Activated T-cell treated with anti-CD3 and anti-CD28 coated beads, Interleukin-2, amount 50 U/mL, for 72 hours (primary cell): Measurements from ENCODE around the gene ZG16. TPM values are rescaled to one million over a fixed set of nuclear protein-coding genes. Genes with fewer than 3 reads are reported as not detected.
A peak's percentile ranks its signal among the peaks of the same experiment; 100 is the strongest.
"Not testable (repeated sequence)": the region's sequence is repeated elsewhere in the genome, so short reads cannot be mapped to it uniquely, and the experiment has no call there.

Experiments used
- ATAC-seq, 2 donors: fragments of 150-1000 bp; cut with Tn5 transposase; replicated peaks in 1 of 2; 2 replicates each; pipeline ENCODE4 v1.10.0; 2021; ENCODE audit warnings: moderate library complexity in 2 of 2, mild to moderate bottlenecking in 1 of 2
- DNase-seq, 2 donors: peaks; one replicate each; pipeline ENCODE4 v3.0.0; 2021 to 2022; ENCODE audit warnings: mixed read lengths in 1 of 2
- H3K27ac Mint-ChIP-seq: one replicate; pipeline ENCODE4 v1.8.0; 2022; ENCODE audit warnings: mild to moderate bottlenecking, moderate library complexity, mixed read lengths
- H3K27me3 Mint-ChIP-seq: one replicate; pipeline ENCODE4 v1.8.0; 2022; ENCODE audit warnings: low read depth, mixed read lengths
- H3K36me3 Mint-ChIP-seq, 2 donors: one replicate each; pipeline ENCODE4 v1.8.0; 2022; ENCODE audit warnings: mixed read lengths in 2 of 2, mild to moderate bottlenecking in 1 of 2; ENCODE audit not compliant: insufficient read depth in 2 of 2
- H3K4me1 Mint-ChIP-seq: one replicate; pipeline ENCODE4 v1.8.0; 2022; ENCODE audit warnings: low read depth, mixed read lengths
- H3K4me3 Mint-ChIP-seq, 2 donors: one replicate each; pipeline ENCODE4 v1.8.0; 2022; ENCODE audit warnings: mild to moderate bottlenecking in 2 of 2, mixed read lengths in 2 of 2, moderate library complexity in 2 of 2
- H3K9me3 Mint-ChIP-seq, 2 donors: one replicate each; pipeline ENCODE4 v1.8.0; 2022; ENCODE audit warnings: mixed read lengths in 2 of 2
- total RNA-seq, 2 donors: library from RNA; stranded (reverse); gene quantifications; one replicate each; pipeline ENCODE4 v1.2.3, GENCODE V29; 2022

ZG16 gene, protein sequence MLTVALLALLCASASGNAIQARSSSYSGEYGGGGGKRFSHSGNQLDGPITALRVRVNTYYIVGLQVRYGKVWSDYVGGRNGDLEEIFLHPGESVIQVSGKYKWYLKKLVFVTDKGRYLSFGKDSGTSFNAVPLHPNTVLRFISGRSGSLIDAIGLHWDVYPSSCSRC
- total RNA-seq: not detected

DNA sequence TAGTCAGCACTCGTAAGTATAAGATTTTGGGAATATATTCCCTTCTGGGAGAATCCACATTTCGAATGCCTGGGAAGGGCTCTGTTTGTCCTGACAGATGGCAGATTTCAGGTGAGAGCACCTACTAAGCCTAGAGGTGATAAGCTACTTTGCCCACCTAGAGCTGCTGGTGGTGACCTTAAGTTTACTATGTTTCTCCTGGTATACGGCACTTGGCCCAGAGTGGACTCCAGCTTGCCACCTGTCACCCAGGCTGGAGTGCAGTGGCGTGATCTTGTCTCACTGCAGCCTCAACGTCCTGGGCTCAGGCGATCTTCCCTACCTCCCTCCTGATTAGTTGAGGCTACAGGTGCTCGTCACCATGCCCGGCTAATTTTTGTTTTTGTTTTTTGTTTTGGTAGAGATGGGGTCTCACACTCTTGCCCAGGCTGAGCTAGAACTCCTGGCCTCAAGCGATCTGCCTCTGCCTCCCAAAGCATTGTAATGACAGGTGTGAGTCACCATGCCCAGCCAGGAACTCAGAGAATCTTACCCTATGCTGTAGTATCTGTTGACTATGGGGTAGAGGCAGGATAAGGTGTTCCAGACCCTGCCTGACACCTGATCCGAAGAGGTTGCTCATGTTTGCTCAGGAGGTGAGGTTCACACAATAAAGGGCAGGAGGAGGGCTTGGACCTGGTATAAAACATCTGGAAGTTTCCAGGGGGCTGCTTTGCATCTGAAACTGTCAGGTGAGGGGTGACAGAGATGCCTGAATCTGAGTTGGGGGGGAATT, at the start of gene ZG16:
Gene ZG16, plus strand, starts transcription at position 681 of the 775 bp plus-strand sequence. CDS start 1,011 bp downstream, outside the sequence.
- Mint-ChIP-seq H3K9me3 (no peaks in the 10 kb centered on the region), H3K27ac (no peak within 1 kb of the TSS), H3K36me3 (no peaks in the 10 kb centered on the region), H3K4me3 (no peak within 1 kb of the TSS), H3K4me1 (peaks cover 4% of the 10 kb centered on the region), H3K27me3 (no peaks in the 10 kb centered on the region)
- no peak for DNase-seq
- no peak for ATAC-seq

DNA sequence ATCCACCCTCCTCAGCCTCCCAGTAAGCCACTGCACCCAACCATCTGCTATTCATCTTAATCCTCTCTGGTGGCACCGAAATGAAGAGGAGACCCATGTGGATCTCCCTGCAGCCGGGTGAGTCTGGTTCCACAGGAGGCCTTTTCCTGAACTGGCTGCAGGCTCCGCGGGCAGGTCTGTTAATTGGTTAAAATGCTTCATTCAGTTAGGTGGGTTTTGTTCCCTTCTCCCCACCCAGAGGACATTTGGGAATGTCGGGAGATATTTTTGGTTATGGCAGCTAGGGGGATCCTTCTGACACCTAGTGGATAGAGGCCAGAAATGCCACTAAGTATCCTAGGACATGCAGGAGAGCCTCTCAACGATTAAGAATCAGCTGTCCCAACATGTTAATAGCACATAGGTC, 48.9 kb upstream of the ZG16 start:
- no peak overlapping the region for H3K27ac Mint-ChIP-seq
- DNase-seq: no peak
- peaks cover 5 to 7% of the 10 kb centered on the region in 2 donors for H3K36me3 Mint-ChIP-seq
- ATAC-seq: no peak
- peaks cover 4% of the 10 kb centered on the region in 2 donors for H3K9me3 Mint-ChIP-seq
- H3K4me3 Mint-ChIP-seq: no peak overlapping the region
- H3K27me3 Mint-ChIP-seq: no peaks in the 10 kb centered on the region
- H3K4me1 Mint-ChIP-seq: peaks cover 35% of the 10 kb centered on the region

DNA sequence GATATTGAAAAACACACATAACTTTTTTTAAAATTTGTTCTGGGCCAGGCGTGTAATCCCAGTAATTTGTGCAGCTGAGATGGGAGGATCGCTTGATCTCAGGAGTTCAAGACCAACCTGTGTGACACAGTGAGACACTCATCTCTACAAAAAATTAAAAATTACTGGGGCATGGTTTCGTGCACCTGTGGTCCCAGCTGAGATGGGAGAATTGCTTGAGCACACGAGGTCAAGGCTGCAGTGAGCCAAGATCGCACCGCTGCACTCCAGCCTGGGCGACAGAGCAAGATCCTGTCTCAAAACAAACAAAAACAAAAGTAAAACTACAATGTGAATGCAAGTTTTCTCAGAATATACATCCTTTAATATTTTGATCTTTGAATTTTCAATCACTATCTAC, 47.4 kb upstream of the ZG16 start:
- H3K27me3 Mint-ChIP-seq: no peaks in the 10 kb centered on the region
- peaks cover 4% of the 10 kb centered on the region in 2 donors for H3K9me3 Mint-ChIP-seq
- H3K4me1 Mint-ChIP-seq: peaks cover 35% of the 10 kb centered on the region
- peaks cover 6 to 7% of the 10 kb centered on the region in 2 donors for H3K36me3 Mint-ChIP-seq
- DNase-seq (no peak), ATAC-seq (no peak)
- no peak overlapping the region for H3K27ac Mint-ChIP-seq
- peak overlapping the region in 1 of 2 donors; percentile 13 for H3K4me3 Mint-ChIP-seq

DNA sequence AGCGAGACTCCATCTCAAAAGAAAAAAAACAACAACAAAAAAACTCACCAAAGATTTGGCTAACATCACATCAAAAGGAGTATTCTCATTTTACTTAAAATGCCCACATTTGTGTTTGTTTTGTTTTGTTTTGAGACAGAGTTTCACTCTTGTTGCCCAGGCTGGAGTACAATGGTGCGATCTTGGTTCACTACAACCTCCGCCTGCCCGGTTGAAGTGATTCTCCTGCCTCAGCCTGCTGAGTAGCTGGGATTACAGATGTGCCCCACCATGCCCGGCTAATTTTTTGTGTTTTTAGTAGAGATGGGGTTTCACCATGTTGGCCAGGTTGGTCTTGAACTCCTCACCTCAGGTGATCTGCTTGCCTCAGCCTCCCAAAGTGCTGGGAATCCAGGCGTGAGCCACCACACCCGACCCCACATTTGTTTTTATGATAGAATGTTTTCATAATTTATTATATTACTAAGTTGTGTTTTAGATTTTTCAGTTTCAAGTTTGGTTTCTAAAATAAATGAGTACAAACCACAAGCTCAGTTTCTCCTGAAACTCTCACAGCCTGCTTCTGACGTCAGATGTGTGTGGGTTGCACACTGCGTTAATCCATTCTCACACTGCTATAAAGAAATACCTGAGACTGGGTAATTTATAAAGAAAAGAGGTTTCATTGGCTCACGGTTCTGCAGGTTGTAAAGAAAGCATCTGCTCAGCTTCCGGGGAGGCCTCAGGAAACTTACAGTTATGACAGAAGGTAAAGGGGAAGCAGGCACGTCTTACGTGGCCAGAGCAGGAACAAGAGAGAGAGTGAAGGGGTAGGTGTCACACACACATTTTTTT, 46.1 kb upstream of the ZG16 start:
- Mint-ChIP-seq H3K4me3 (peak overlapping the region; percentile 45 to 63), H3K4me1 (peaks cover 35% of the 10 kb centered on the region), H3K27ac (peak overlapping the region; percentile 90)
- H3K36me3 Mint-ChIP-seq, H3K9me3 Mint-ChIP-seq, H3K27me3 Mint-ChIP-seq: not testable (repeated sequence)
- DNase-seq: peak; percentile 77 to 83
- peak; percentile 91 for ATAC-seq

DNA sequence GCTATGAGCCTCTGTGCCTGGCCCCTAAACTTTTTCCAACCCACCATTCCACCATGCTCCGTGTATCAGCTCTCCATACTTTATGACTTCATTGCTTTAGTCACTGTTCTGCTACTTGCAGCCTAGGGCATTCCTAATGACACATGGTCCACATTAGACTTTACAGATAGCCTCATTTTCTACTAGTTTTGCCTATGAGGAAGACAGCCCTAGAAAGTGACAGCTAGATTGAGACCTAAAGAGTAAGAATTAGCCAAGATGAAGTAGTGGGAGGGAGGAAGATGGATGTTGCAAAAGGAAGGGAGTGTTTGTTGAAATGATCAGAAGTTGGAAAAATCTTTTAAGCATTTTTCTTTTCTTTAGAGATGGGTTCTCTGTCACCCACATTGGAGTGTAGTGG, 43.3 kb upstream of the ZG16 start:
- Mint-ChIP-seq H3K4me1 (peaks cover 58% of the 10 kb centered on the region), H3K36me3 (peaks cover 7% of the 10 kb centered on the region in 2 donors), H3K27me3 (no peaks in the 10 kb centered on the region), H3K4me3 (no peak overlapping the region), H3K27ac (no peak overlapping the region), H3K9me3 (peaks cover 4% of the 10 kb centered on the region in 2 donors)
- DNase-seq (no peak), ATAC-seq (no peak)

DNA sequence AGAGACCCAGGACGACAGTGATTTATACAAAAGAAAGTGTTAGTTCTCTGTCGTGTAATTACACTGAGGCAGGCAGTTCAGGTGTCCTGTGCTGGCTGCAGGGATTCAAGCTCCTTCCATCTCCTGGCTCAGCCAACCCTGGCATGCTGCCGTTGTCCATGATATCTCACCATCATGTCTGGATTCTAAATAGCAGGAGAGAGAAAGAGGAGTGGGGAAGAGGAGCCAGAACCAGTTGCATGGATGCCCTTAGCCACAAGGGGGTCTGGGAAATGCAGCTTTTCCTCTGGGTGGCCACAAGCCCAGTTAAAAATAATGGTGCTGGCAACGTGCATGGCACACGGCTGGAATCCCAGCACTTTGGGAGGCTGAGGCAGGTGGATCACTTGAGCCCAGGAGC, 41.9 kb upstream of the ZG16 start:
- ATAC-seq (no peak), DNase-seq (no peak)
- H3K9me3 Mint-ChIP-seq: peaks cover 4% of the 10 kb centered on the region in 2 donors
- H3K36me3 Mint-ChIP-seq: peaks cover 7 to 9% of the 10 kb centered on the region in 2 donors
- H3K4me1 Mint-ChIP-seq: peaks cover 64% of the 10 kb centered on the region
- H3K4me3 Mint-ChIP-seq: no peak overlapping the region
- H3K27ac Mint-ChIP-seq: no peak overlapping the region
- no peaks in the 10 kb centered on the region for H3K27me3 Mint-ChIP-seq

DNA sequence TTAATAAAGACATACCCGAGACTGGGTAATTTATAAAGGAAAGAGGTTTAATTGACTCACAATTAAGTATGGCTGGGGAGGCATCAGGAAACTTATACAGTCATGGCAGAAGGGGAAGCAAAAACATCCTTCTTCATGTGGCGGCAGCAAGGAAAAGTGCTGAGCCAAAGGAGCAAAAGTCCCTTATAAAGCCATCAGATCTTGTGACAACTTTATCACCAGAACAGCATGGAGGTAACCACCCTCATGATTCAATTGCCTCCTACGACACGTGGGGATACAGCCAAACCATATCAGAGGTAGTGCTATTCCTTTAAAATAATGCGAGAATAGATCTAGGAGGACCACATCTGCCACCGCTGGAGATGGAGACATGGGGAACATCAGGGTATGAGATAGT, 41.3 kb upstream of the ZG16 start:
- H3K4me1 Mint-ChIP-seq: peaks cover 66% of the 10 kb centered on the region
- H3K27me3 Mint-ChIP-seq: no peaks in the 10 kb centered on the region
- no peak for ATAC-seq
- H3K36me3 Mint-ChIP-seq: peaks cover 7 to 11% of the 10 kb centered on the region in 2 donors
- DNase-seq: no peak
- no peak overlapping the region for H3K4me3 Mint-ChIP-seq
- H3K27ac Mint-ChIP-seq: no peak overlapping the region
- peaks cover 4% of the 10 kb centered on the region in 2 donors for H3K9me3 Mint-ChIP-seq

DNA sequence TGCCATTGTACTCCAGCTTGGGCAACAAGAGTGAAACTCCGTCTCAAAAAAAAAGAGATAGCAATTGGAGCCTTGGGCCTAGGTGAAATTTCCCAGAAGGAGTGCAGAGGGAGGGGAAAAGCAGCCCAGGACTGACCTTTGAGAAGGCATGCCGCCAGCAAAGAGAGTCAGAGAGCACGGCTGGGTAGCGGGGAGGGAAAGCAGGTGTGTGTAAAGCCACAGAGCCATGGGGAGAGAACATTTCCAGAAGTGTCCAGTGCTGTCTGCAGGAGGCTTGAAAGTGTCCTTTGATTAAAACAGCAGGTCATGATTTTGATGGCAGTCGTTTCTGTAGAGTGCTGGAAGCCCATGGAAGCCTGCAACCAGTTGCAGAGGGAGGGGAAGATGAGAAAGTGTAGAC, 40.3 kb upstream of the ZG16 start:
- Mint-ChIP-seq H3K4me1 (peaks cover 61% of the 10 kb centered on the region), H3K27me3 (no peaks in the 10 kb centered on the region), H3K27ac (peak overlapping the region; percentile 9), H3K4me3 (peak overlapping the region in 1 of 2 donors; percentile 56), H3K9me3 (peaks cover 2% of the 10 kb centered on the region in 2 donors), H3K36me3 (peaks cover 5 to 9% of the 10 kb centered on the region in 2 donors)
- no peak for DNase-seq
- no peak for ATAC-seq

DNA sequence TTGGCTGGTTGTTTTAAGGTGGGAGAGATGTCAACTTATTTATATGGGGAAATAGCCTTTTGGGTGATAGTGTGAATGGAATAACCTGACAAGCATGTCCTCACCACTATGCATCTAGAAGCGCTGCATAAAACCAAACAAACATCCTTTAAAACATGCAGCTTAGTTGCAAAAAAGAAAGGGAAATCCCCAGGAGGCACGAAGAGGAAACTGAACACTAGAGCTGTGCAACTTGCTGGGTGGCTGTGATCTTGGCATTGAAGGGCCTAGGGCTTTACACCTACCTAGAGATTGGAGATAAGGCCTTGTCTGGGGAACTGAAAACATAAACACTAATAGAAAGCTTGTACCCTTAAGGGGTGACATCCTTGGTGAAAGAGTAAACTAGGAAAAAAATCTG, 39.5 kb upstream of the ZG16 start:
- Mint-ChIP-seq H3K36me3 (peaks cover 7% of the 10 kb centered on the region in 2 donors), H3K9me3 (no peaks in the 10 kb centered on the region), H3K4me3 (peak overlapping the region; percentile 56 to 64), H3K27ac (peak overlapping the region; percentile 16), H3K4me1 (peaks cover 61% of the 10 kb centered on the region), H3K27me3 (no peaks in the 10 kb centered on the region)
- ATAC-seq: peak; percentile 86 to 87
- DNase-seq: peak; percentile 36 to 45

DNA sequence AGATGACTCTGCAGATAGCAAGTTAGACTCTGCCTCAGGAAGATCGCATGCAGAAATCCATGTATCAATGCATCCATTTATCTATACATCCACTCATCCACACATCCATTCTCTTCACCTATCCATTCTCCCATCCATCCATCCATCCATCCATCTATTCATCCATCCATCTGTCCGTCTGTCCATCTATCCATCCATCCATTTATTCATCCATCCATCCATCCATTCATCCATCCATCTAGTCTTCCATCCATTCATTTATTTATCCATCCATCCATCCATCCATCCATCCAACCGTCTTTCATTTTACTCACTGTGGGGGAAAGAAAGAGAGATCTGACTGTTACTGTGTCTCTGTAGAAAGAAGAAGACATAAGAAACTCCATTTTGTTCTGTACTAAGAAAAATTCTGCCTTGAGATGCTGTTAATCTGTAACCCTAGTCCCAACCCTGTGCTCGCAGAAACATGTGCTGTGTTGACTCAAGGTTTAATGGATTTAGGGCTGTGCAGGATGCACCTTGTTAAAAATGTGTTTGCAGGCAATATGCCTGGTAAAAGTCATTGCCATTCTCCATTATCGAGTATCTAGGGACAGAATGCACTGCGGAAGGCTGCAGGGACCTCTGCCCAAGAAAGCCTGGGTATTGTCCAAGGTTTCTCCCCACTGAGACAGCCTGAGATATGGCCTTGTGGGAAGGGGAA, 38.0 kb upstream of the ZG16 start:
- H3K27me3 Mint-ChIP-seq, DNase-seq, ATAC-seq, H3K4me3 Mint-ChIP-seq, H3K36me3 Mint-ChIP-seq, H3K9me3 Mint-ChIP-seq, H3K27ac Mint-ChIP-seq: not testable (repeated sequence)
- H3K4me1 Mint-ChIP-seq: peaks cover 68% of the 10 kb centered on the region

DNA sequence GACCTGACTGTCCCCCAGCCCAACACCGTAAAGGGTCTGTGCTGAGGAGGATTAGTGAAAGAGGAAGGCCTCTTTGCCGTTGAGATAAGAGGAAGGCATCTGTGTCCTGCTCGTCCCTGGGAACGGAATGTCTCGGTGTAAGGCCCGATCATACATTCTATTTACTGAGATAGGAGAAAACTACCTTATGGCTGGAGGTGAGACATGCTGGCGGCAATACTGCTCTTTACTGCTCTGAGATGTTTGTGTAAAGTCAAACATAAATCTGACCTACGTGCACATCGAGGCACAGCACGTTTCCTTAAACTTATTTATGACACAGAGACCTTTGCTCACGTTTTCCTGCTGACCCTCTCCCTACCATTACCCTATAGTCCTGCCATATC, 37.4 kb upstream of the ZG16 start:
- H3K36me3 Mint-ChIP-seq, ATAC-seq, H3K27me3 Mint-ChIP-seq, H3K4me3 Mint-ChIP-seq, H3K9me3 Mint-ChIP-seq, DNase-seq, H3K27ac Mint-ChIP-seq: not testable (repeated sequence)
- H3K4me1 Mint-ChIP-seq: peaks cover 73% of the 10 kb centered on the region

DNA sequence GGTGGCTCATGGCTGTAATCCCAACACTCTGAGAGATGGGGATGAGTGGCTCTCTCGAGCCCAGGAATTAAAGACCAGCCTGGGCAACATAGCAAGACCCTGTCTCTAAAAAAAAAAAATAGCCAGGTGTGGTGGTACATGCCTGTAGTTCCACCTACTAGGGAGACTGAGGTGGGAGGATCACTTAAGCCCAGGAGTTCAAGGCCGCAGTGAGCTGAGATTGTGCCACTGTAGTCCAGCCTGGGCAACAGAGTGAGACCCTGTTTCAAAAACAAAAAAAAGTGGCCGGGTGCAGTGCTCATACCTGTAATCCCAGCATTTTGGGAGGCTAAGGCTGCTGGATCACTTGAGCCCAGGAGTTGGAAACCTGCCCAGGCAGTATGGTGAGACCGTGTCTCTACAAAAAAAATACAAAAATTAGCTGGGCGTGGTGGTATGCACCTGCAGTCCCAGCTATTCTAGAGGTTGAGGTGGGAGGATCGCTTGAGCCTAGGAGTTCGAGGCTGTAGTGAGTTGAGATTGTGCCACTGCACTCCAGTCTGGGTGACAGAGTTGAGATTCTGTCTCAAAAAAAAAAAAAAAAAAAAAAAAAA, 35.3 kb upstream of the ZG16 start:
- Mint-ChIP-seq H3K36me3 (peaks cover 9 to 12% of the 10 kb centered on the region in 2 donors), H3K4me3 (peak overlapping the region; percentile 94 to 95), H3K9me3 (no peaks in the 10 kb centered on the region), H3K4me1 (peaks cover 86% of the 10 kb centered on the region), H3K27me3 (no peaks in the 10 kb centered on the region), H3K27ac (peak overlapping the region; percentile 38)
- DNase-seq (no peak), ATAC-seq (no peak)
